RPMI8226 (cell line): ENCODE measurements around the gene TBX6.

Experiments used
- DNase-seq: peaks from one replicate; pipeline ENCODE4 v3.0.0-alpha.2; 2015

TBX6 gene

DNA sequence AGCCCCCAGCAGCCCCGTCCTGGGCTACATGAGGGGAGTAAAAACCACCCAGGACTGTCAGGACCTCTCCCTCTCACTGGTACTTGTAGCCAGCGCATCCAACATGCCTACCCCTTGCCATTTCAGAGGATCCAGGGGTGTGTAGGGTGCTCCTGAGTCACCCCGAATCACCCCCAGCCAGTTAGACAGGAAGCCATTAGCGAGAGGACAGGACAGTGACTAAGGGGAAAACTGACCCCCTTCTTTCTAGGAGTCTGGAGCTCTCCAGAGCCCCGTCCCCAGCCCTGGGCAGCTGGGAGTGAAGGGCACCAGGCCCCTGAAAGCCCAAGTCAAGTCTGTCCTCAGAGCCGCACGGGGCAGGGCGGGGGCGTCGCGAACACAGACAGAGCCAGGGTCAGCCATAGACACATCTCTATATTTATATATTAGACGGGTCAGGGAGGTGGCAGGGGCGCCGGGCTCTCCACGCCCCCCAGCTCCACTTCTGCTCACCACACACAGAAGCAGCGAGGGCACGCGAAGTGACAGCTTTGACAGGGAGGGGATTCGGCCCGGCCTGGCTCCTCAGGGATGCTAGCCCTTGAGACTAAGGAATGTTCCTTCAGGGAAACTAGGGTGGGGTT, 22.1 kb upstream of the TBX6 start:
- no peak for DNase-seq

DNA sequence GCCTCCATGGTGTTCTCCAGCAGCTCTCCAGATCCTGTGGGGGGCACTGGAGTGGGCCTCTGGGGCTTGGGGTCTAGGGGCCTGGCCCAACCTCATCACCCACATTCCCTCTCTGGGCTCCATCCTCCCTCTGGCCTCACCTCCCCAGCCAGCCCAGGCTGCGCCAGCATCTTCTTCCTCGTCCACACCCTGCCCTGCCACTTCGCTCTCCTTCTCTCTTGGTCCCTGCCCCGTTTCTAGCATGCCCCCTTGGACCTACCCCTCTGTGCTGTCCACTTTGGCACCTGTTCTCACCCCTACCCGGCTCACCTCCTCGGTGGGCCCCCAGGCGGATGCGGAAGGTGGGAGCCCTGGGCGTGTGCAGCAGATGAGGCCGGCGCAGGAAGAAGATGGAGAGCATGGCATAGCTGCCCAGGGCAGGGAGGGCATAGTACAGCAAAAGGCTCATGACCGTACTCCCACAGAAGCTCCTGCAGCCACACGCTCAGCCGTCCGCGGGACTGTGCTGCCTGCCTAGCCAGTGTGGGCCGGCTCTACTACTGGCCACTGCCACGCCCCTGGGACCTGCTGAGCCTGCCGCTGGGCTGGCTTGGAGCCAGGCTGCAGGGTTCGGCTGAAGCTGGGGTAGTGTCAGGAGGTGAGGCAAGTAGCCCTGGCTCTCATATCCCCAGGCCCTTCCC, 21.4 kb upstream of the TBX6 start, which contains the start of gene GDPD3:
TSS of gene GDPD3 (minus strand) at position 507 of the 680 bp plus-strand sequence. CDS start at position 448, 59 bp downstream.
- DNase-seq, result peak; percentile 77

DNA sequence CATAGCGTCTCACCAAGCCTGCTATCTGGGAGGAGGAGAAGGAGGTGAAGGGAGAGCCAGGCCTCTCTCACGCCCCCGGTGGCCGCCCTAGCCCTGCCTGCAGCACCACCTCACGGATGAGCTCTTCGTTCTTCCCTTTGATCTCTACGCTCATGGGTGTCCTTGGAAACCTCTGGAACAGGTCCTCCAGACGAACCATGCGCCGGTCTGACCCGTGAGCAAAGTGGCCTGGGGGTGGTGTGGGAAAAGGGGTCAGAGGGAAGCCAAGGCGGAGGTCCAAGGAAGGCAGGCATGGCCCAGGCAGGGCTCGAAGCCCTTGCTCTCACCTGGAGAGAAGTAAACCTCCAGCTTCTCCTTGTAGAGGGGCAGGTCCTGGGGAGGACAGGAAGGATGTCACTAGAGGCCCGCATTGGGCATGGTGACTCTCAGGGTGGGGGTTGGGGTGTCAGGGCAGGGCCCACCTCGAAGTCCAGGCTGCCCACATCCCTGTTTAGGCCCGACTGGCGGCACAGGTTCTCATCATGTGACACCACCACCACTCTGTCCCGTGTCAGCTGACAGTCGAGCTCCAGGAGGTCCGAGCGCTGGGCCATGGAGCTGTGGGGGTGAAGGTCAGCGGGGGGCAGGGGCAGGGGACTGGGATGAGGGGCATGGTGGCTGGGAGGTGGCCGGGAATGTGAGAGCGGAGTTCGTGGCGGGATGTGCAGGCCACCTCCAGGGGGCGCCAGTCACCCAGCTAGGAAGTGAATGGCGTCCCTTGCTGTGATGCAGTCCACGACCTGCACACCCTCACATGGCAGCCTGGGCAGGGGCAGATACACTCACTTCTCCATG, 20.7 kb upstream of the TBX6 start:
- DNase-seq, result no peak

DNA sequence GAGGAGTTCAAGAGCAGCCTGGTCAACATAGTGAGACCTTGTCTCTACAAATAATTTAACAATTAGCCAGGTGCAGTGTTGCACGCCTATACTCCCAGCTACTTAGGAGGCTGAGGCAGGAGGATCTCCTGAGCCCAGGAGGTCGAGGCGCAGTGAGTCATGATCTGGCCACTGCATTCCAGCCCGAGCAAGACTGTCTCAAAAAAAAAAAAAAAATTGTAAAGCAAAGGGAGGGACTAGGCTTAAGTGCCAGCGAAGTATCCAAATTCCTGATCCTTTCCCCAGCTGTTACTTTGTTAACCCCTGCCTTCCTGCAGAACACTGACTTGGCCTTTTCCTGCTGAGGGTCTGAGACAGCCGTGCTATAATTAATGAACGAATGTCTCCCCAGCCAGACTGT, 18.9 kb upstream of the TBX6 start:
- no peak for DNase-seq

DNA sequence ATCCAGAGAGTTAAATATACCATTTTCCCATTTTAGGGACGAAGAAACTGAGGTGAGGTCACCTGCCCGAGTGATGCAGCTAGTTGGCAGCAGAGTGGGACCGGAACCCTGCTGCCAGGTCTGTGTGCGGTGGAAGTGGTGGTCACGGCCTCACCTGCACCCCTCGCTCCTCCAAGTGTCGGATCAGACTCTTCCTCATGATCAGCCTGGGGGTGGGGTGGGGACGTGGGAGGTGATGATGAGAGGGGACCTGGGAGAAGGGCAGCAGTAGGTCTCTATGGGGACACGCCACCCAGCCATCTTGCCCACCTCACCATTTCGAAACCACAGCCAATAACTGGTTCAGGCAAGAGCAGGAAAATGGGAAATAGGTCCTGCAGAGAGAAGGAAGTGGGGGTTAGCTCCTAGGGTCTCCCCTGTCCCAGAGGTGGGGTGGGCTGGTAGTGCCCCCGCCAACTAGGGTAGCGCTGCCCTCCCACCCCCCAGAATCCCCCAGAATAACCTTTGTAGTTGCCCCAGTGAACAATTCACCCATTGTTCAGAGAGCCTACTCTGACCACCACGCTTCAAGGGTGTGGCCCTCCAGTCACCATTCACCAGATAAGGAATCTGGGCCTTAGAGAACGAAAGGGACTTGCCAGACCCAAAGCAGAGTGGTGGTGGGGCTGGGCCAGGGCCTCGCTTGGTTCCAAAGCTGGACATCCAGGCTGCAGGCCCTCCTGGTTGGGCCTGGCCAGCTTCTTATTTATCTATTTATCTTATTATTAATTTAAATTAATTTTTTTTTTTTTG, 16.5 kb upstream of the TBX6 start:
- no peak for DNase-seq

DNA sequence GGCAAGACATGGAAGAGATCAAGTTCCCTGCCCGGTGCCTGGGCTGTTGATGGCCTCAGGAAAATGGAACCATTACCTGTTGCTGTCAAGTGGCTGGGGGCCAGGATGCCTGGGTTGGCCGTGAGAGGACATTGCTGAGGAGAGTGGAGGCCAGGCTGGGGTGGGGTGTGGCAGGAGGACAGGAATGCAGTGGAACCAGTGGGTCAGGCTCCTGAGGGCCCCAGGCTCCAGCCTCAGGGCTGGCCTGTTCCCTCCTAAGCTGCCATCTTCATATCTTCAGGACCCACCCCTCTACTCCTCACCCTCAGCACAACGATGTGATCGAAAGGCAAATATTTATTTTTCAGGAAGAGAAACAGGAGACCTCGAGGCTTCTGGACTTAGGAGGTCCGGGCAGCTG, 12.8 kb upstream of the TBX6 start:
- DNase-seq, result no peak

DNA sequence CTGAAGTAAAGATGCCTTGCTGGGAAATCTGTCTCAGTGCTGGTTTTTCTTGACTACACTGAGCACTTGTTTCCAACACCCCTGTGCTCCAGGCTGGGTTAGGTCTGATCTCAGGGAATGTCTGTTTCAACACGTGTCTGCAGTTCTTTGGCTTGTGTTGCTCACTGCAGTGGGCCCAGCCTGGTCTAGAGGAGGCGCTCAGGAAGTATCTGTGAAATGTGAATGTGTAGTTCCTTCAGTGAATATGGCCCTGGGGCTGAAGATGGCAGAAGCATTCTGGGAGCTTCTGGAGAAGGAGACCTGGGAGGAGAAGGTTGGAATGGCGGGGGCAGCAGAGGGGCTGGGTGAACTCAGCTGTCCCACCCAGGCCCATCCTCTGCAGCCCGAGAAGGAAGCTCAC, 12.4 kb upstream of the TBX6 start:
- no peak for DNase-seq

DNA sequence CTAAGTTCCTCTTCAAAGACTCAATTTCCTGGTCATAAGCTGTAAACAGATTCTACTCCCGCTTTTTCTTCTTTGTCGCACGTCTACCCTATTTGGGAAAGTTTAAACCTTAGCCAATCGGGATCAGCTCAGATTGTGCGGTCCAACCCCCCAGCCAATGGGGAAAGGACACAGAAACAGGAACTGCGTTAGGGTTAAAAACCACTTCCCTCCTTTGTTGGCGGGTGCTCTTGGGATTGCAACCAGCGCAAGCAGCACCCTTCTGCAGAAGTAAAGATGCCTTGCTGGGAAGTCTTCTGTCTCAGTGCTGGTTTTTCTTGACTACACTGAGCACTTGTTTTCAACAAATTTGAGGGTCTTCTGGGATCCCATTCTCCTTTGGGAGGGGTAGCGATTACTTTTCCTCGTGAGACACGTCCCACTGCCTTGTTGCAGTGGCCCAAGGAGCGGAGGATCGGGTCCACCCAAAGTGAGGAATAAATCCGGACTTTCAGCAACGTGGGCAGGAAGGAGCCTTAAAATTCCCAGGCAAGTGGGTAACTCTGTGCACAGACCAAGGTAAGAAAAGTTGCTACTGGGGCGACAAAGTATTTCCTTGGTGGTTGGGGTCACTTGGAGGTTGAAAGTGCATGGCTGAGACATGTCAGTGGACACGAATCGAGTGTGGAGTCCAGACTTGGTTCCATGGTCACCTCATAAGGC, 5.3 kb upstream of the TBX6 start:
- DNase-seq, result peak; percentile 25

DNA sequence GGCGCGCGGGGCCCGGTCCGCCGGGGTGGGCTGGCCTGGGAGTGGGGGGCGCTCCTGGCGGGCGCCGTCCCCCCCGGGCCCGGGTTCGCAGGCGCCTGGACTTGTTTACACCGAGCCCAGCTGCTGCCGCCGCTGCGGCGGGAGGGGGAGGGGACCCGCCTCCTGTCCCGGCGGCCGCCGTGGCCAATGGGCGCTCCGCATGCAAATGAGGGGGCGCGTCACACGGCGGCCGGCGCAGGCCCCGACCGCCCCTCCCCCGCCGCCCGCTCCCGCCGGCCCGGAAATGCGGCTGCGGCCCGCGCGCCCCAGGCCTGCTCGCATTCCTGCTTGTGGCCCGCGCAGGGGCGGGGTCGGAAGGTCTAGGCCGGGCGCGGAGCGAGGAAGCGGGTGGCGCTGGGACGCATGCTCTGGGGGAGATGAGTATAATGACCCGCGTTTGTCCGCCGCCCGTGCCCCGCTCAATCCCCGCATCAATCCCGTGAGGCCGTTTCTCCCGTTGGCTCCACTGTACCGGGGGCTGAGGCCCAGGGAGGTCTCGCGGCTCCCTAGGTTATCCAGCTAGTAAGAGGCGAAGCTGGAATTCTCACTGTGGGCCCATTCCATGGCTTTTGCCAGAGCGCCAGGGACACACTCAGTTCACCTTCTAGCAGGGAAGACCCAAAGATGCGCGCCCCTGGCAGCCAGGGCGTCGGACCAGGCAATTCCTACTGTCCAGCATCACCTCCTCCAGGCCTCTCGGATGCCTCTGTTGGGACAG, 4.6 kb upstream of the TBX6 start, which contains the start of gene YPEL3:
TSS of gene YPEL3 (minus strand) at position 109 of the 757 bp plus-strand sequence. CDS start 731 bp downstream, outside the sequence.
- DNase-seq, result peak; percentile 97

DNA sequence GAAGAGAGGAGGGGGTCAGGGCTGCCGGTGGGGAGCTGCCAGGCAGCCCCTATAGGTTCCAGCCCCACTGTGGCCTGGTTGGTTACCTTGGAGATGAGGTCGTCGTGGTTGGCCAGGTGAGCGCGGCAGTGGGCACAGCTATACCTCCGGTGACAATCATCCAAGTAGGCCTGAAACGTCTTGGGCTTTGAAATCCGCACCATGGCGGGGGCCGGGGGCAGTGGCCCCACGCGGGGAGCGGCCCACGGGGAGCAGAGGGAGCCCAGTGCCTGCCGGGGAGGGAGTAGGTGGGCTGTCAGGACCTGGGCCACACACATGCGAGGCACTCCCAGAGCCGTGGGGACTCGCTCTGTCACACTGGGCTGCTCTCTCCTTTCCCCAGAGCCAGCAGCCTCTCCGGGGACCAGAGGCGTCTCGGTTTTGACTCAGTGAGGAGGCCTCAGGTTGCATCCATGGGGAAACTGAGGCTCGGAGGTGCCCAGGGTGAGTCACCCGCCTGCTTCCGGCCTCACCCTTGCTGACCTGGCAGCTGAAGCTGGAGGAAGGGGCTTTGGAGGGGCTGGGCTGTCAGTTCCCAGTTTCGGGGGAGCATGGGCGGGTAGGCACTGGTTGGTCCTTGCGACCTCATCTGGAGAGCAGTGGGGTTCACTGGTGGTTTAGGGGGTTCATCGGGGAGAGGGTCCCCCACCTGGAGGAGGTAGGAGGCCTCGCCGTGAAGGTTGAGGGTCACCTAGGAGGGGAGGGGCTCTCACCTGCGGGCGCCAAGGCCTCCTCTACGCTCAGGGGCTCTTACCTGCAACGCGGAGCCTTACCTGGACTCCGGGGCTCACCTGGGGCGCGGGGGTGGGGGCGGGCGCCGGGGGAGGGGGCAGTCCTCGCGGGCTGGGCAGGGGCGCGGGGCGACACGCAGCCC, 3.7 kb upstream of the TBX6 start:
- DNase-seq, result peak; percentile 13

DNA sequence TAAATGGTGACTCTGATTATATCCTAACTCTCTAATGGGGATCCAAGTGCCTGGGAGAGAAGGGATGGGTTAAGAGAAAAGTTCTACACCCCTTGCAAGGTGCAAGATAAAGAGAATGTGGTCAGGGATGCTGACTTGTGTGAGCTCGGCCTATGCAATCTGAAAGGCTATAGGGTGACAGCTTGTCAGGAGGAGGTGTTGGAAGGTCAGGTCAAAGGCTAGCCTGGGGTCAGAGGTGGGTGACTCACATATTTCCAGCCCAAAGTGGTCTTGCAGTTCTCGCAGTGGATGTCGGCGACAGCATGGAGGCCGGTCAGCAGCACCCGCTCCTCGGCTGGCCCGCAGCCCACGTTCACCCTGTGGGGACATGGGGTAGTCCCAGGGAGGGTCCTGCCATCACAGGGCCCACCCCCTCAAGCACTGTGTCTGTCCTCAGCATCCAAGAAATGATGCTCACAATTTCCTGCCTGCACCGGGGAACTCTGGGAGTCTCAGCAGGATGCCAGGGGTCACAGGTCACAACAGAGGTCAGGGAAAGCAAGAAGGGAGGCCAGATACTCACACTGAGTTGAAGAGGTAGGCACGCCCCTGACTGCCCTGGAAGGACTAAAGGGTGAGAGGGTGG, 2.9 kb upstream of the TBX6 start:
- no peak for DNase-seq

DNA sequence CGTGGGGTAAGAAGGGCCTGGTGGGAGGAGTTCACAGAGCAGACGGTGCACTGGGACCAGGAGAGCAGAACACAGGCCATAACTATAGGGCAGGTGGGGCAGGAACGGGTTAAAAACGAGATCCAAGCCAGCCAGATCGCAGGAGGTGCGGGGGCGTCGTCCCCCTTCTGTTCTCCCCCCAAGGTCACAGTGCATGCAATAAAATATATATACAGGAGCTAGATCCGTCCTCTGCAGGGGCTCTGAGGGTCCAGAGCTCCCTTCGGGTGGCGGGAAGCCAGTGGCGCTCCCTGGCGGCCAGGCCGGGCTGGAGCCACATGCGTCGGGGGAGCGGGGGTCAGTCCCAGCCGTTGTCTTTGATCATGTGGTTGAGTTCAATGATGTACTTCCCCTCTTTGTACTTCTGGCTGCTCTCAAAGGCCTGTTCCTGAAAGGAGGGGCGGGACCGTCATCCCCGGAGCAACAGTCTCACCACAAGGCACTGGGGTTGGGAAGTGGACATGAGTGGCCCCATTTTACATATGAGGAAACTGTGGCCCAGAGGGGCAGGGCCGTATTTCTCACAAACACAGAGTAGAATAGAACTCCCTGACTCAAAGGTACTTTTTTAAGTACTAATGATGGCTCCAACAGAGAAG, 768 bp upstream of the TBX6 start:
- peak; percentile 95 for DNase-seq

DNA sequence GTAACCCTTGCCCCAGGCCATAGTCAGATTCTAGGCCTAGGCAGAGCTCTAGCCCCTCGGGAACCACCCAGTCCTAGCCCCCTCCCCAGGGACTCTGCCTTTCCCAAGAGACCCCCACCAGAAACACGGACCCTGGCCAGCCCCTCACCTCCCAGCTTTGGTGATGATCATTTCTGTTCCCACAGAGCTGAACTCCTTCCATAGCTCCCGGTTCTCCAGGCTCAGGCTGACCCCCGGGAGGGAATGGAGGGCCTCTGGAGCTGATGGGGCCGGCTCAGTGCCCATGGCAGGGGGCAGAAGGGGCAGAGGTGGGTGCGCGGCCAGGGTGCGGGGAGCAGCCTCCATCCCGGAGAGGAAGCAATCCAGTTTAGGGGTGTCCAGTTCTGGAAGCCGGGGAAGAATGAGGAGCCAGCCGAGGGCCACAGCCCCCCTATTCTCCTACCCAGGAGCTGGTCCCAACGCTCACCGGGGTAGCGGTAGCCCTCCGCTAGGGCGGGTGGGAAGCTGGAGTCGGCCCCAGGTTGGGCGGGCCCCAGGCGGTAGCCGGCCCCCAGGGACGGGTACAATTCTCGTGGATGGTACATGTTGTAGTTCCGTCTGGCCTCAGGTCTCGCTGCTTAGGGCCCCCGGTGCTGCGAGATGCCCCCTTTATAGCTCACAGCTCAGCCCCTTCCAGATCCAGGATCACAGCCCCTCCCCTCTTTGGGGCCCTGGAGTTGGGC, 953 bp downstream of the TBX6 start:
- DNase-seq, result no peak

DNA sequence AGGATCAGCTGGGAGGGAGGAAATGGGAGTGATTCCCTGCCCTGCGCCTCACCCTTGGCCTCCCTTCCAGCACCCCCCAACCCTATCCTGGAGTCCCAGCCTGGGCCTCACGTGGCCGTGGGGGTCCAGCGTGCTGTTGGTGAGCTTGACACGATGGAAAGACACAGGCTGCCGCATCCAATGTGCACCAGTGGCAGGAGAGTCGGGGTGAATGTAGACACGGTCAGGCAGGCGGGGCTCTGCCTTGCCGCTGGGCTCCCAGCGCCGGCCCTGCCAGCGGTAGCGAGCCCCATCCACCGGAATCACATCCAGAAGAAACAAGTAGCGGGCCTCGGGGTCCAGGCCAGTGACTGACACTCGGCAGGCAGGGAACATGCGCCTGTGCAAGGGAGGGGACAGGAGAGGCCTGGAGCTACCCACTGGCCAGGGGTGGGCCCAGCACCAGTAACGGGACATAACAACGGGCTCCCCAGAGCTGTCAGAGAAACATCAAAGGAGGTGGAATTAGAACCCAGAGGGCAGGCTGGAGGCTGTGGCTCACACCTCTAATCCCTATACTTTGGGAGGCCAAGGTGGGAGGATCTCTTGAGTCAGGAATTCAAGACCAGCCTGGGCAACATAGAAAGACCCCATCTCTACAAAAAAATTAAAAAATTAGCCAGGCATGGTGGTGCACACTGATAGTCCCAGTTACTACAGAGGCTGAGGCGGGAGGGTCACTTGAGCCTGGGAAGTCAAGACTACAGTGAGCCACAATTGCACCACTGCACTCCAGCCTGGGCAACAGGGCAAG, 2.7 kb downstream of the TBX6 start:
- DNase-seq, result no peak

DNA sequence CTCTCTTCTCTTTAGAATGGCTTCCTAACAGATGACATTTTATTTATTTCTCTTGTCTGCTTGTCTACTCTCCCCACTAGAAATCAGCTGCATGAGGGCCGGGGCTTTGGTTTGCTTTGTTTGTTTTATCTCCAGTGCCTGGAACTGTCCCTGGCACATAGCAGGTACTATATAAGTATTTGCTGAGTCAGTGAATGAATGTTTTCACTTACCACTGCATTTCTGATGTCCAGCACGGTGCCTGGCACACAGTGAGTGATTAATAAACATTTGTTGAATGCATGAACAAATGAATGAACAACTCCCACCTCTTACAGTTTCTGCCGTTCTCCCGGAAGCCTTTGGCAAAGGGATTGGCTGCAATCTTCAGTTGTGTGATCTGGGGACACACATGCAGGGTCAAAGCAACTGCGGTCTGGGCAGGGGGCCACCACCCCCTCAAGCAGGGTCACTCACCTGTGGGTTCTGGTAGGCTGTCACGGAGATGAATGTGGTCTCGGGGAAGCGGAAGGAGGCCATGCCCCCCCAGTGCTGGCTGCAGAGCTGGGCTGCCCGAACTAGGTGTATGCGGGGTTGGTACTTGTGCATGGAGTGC, 3.4 kb downstream of the TBX6 start:
- DNase-seq, result no peak

DNA sequence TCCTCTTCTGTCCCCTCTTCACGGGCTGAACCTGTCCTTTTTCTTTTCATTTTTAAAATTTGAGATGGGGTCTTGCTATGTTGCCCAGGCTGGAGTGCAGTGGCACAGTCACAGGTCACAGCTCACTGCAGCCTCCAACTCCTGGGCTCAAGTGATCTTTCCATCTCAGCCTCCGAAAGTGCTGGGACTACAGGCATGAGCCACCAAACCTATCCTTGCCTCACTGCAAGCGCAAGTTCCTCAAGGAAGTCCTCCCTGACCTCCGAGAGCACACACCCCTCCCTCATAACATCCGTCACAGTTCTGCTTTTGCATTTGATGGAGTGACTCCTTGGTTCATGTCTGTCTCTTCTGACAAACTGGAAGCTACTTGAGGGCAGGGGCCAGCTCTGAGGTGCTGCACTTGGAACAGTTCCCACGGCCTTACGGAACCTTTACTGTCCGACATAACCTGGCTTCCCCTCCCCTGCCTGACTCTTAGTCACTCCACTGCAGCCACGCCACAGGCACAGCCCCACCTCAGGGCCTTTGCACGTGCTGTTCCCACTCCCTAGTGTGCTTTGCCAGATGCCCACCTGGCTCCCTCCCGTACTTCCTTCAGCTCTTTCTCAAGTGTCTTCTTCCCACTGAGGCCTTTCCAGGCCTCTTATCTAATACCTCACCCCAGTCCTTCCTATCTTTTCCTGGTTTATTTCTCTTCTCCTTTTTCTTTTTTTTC, 4.4 kb downstream of the TBX6 start:
- DNase-seq, result no peak
